Measurements from ENCODE around the gene ZBTB7C. TPM values are rescaled to one million over a fixed set of nuclear protein-coding genes. Genes with fewer than 3 reads are reported as not detected.
"Not testable (repeated sequence)": the region's sequence is repeated elsewhere in the genome, so short reads cannot be mapped to it uniquely, and the experiment has no call there.

Gene ZBTB7C
- total RNA-seq, 1 experiment from 2014 or later: 0.84 TPM

- no peak for DNase-seq (ENCODE audit: low read depth)
- in situ Hi-C loops (cut with HindIII; ENCODE audit: low pct_unique_long_range_greater_than_20kb, low sequenced_read_pairs): no loop called here
These were observed 114.1 kb downstream of the ZBTB7C start for GRCh38 chr18:48294899-48295585.

GRCh38 chr18:48293954-48294898 is 115.0 kb downstream of the ZBTB7C start:
- in situ Hi-C loops (cut with HindIII; ENCODE audit: low pct_unique_long_range_greater_than_20kb, low sequenced_read_pairs): no loop called here
- DNase-seq (ENCODE audit: low read depth): no peak

- DNase-seq (ENCODE audit: low read depth): no peak
- in situ Hi-C loops (cut with HindIII; ENCODE audit: low pct_unique_long_range_greater_than_20kb, low sequenced_read_pairs): no loop called here
These were observed 116.3 kb downstream of the ZBTB7C start for GRCh38 chr18:48292782-48293424.

- in situ Hi-C loops (cut with HindIII; ENCODE audit: low pct_unique_long_range_greater_than_20kb, low sequenced_read_pairs): no loop called here
- DNase-seq (ENCODE audit: low read depth): no peak
These were observed 117.0 kb downstream of the ZBTB7C start for GRCh38 chr18:48292229-48292628.

- in situ Hi-C loops (cut with HindIII; ENCODE audit: low pct_unique_long_range_greater_than_20kb, low sequenced_read_pairs): no loop called here
- no peak for DNase-seq (ENCODE audit: low read depth)
These were observed 118.8 kb downstream of the ZBTB7C start for GRCh38 chr18:48290162-48290926.

- in situ Hi-C loops (cut with HindIII; ENCODE audit: low pct_unique_long_range_greater_than_20kb, low sequenced_read_pairs): no loop called here
- DNase-seq (ENCODE audit: low read depth): no peak
These were observed 124.4 kb downstream of the ZBTB7C start for GRCh38 chr18:48284743-48285142.

- DNase-seq (ENCODE audit: low read depth); in situ Hi-C loops (cut with HindIII; ENCODE audit: low pct_unique_long_range_greater_than_20kb, low sequenced_read_pairs): not testable (repeated sequence)
These were observed 125.2 kb downstream of the ZBTB7C start for GRCh38 chr18:48284011-48284410.

GRCh38 chr18:48281460-48281859 is 127.7 kb downstream of the ZBTB7C start:
- DNase-seq (ENCODE audit: low read depth); in situ Hi-C loops (cut with HindIII; ENCODE audit: low pct_unique_long_range_greater_than_20kb, low sequenced_read_pairs): not testable (repeated sequence)

- in situ Hi-C loops (cut with HindIII; ENCODE audit: low pct_unique_long_range_greater_than_20kb, low sequenced_read_pairs): no loop called here
- DNase-seq (ENCODE audit: low read depth): no peak
These were observed 129.9 kb downstream of the ZBTB7C start for GRCh38 chr18:48279312-48279711.

- in situ Hi-C loops (cut with HindIII; ENCODE audit: low pct_unique_long_range_greater_than_20kb, low sequenced_read_pairs): no loop called here
- no peak for DNase-seq (ENCODE audit: low read depth)
These were observed 131.1 kb downstream of the ZBTB7C start for GRCh38 chr18:48278081-48278480.

GRCh38 chr18:48274301-48274700 is 134.9 kb downstream of the ZBTB7C start:
- in situ Hi-C loops (cut with HindIII; ENCODE audit: low pct_unique_long_range_greater_than_20kb, low sequenced_read_pairs): no loop called here
- no peak for DNase-seq (ENCODE audit: low read depth)

GRCh38 chr18:48270929-48271328 is 138.3 kb downstream of the ZBTB7C start:
- DNase-seq (ENCODE audit: low read depth): peak; percentile 56
- in situ Hi-C loops (cut with HindIII; ENCODE audit: low pct_unique_long_range_greater_than_20kb, low sequenced_read_pairs): no loop called here

- in situ Hi-C loops (cut with HindIII; ENCODE audit: low pct_unique_long_range_greater_than_20kb, low sequenced_read_pairs): no loop called here
These were observed 143.9 kb downstream of the ZBTB7C start for GRCh38 chr18:48265328-48265727.

GRCh38 chr18:48263914-48264902 is 145.0 kb downstream of the ZBTB7C start:
- peak; percentile 12 for DNase-seq (ENCODE audit: low read depth)
- in situ Hi-C loops (cut with HindIII; ENCODE audit: low pct_unique_long_range_greater_than_20kb, low sequenced_read_pairs): no loop called here

More at GRCh38 chr18:48265328-48265727, 143.9 kb downstream of the ZBTB7C start:
- no peak for DNase-seq (ENCODE audit: low read depth)

- no peak for DNase-seq (ENCODE audit: low read depth)
- in situ Hi-C loops (cut with HindIII; ENCODE audit: low pct_unique_long_range_greater_than_20kb, low sequenced_read_pairs): no loop called here
These were observed 145.9 kb downstream of the ZBTB7C start for GRCh38 chr18:48263192-48263853.

GRCh38 chr18:48260237-48260636 is 148.9 kb downstream of the ZBTB7C start:
- in situ Hi-C loops (cut with HindIII; ENCODE audit: low pct_unique_long_range_greater_than_20kb, low sequenced_read_pairs): no loop called here
- DNase-seq (ENCODE audit: low read depth): no peak

- in situ Hi-C loops (cut with HindIII; ENCODE audit: low pct_unique_long_range_greater_than_20kb, low sequenced_read_pairs): no loop called here
- DNase-seq (ENCODE audit: low read depth): no peak
These were observed 152.3 kb downstream of the ZBTB7C start for GRCh38 chr18:48256848-48257247.
